Cardiac ventricle fibroblast (primary cell): ENCODE data around the gene NME3. TPM values are rescaled to one million over a fixed set of nuclear protein-coding genes. Genes with fewer than 3 reads are reported as not detected.

Experiments
- total RNA-seq: library from RNA; depleted of rRNA; stranded (reverse); fragments of >200 nt; gene quantifications from 2 replicates; pipeline ENCODE4 v1.2.3, GENCODE V29; 2015

The NME3 gene
- 61.7 and 65.7 TPM in 2 replicates for total RNA-seq

DNA sequence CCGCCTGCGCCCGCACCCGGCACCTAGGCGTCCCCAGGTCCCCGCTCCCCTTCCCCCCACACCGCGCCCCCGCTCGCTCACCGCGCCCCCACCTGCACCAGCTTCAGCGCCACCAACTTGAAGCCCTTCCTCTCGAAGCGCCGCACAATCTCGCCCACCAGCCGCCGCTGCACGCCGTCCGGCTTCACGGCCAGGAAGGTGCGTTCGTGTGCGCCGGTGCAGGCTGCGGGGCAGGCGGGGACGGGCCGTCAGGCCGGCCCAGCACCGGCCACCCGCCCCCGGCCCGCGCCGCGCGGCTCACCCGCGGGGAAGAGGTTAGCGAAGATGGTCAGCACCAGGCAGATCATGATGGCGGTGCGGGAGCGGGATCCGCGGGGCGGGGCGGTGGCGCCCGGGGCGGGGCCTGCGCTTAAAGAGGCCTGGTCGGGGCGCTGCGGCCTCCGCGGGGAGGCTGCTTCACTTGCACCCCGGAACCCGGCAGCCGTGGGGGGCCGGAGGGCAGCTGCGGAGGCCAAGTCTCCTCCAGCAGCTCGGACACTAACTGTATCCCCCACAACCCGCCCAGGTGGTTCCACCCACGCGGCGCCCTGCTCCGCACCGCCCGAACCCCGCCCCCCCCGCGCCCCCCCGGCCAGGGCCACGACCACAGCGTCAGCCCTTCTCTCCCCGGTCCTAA is at the start of gene NME3:
NME3 (minus strand) TSS at position 356 of the 676 bp plus-strand sequence; CDS start at position 347, 9 bp downstream.

DNA sequence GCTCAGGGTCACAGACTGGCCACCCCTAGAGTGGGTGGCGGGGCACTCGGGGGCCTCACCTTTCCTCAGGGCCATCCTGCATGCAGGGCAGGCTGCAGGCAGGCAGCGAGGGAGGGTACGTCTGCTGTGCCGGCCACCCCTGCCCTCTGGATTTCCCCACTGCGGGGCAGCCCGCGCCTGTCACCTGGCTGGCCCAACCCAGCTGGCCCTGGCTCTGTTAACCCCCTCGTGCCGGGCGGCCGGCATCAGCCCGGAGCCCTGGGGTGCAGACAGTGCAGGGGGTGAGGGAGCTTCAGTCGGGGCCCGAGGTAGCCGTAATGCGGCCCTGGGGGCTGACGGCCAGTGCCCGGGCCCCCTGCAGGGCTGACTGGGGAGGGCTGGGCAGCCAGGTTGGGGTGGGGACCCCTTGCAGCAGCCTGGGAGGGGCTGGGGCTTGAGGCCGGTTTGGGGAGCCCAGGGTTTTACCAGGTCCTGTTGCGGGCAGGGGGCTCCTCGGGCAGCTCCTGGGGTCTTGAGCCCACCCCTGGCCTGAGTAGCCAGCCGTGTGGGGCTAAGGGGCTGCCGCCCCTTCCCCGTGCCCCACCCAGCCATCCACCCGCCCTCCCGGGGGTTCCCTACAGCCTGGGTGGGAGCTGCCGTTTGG is 22.4 kb upstream of the NME3 start, which contains the start of gene IGFALS:
IGFALS (minus strand) TSS at position 128 of the 643 bp plus-strand sequence; CDS start at position 75, 53 bp downstream.

DNA sequence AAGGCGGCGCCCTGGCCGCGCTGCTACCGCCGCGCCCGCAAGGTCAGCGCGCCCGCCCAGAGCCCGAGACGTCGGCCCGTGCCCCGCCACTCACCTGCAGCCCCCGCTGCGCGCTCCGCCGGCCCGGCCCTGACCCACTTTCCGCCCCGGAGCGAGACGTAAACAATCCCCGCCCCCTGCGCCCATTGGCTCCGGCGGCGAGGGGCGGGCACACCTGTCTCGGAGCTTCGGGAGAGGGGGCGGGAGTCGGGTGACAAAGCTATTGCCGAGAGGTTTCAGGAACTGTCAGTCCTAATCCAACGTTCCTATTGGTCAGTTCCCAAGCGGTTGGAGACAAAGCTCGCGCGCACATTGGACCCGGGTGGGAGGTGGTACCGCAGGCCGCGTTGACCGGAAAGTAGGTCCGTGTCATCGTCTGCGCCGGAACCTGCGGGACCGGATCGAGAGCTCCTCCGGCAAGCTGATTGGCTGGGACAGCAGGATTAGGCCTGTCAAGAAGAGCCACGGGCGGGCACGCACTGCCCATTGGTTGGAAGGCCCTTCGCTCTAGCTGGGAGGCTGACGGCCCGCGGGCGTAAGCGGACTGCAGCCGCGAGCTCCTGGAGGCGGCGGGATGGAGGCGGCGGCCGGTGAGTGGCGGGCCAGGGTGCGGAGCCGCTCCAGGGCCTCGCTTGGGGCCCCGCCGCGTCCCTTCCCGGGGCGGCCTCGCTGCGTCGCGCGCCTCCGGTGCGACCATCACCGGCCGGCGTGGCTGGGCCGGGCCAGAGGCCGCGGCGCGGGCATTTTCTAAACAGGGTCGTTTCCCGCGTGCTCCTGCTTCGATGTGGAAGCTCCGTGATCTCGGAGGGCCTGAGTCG is 11.3 kb upstream of the NME3 start, which contains the start of the genes NUBP2 and SPSB3:
NUBP2 (plus strand) TSS at position 553 of the 857 bp plus-strand sequence; CDS start at position 614, 61 bp downstream.
SPSB3 (minus strand) TSS at position 164 of the 857 bp plus-strand sequence. CDS start 1,088 bp downstream, outside the sequence.

DNA sequence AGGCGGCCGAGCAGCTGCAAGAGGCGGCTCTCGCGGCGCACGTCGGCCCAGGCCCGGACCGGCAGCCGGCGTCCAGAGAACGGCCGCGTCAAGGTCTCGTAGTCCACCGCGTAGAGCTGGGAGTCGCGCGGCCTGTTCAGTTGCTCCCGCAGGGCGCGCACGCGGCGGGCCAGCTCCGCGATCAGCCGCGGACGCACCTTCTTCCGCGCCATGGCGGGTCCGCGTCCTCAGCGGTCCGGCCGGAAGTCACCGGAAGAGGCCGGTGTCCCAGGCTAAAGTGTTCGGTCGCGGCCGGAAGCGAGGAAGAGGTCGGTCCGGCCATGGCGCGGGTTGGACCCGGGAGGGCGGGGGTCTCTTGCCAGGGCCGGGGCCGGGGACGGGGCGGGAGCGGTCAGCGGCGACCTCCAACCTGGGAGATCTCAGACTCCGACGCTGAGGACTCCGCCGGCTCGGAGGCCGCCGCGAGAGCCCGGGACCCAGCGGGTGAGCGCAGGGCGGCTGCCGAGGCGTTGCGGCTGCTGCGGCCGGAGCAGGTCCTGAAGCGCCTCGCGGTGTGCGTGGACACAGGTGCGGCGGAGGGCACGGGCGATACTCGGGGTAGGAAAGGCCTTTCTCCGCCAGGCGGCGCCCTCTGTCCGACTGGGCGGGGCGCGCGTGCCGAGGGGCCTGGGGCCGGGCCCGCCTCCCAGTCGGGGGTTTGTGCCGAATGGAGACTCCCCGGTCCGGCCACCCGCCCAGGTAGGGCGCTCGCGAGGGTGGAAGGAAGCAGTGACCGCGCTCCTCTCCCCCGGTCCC is 1.8 kb upstream of the NME3 start, which contains the start of gene MRPS34:
MRPS34 (minus strand) TSS at position 227 of the 795 bp plus-strand sequence; CDS start at position 212, 15 bp downstream.

DNA sequence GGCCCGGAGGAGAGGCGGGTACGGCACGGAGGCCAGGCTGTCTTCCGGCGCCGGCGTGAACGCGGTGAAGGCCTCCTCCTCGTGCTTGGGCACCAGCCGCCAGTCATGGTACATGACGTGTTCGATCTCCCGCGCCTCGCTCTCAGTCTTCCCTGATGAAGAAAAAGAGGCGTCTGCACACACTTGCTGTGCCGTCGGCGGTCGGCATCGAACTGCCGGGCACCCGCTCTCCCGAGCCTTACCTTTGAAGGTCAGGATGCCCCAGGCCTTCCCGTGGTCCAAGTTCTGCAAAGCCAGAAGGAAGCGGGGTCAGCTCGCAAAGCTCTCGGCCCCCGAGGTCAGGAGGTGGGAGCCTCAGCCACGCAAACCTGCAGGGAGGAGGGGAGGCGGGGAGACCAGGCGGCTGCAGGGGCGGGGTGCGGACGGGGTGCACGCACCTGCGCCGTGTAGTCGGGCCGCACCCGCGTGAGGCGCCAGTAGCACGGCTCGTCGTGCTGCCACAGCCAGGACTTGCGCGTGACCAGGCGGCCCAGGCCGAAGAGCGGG is 1.1 kb upstream of the NME3 start, which contains the start of gene EME2:
EME2 (plus strand) TSS at position 449 of the 546 bp plus-strand sequence. CDS start 418 bp downstream, outside the sequence.

Other genes starting within 250 kb of the NME3 start
- 16.8 and 20.5 TPM in 2 replicates for gene TMEM204, start 237.9 kb downstream of the NME3 start, total RNA-seq
- 14.6 and 23.7 TPM in 2 replicates for gene IFT140, start 159.5 kb downstream of the NME3 start, total RNA-seq
- gene CRAMP1, start 159.2 kb downstream of the NME3 start, total RNA-seq, result 8.2 and 8.8 TPM in 2 replicates
- gene JPT2, start 93.3 kb downstream of the NME3 start, total RNA-seq, result 24.4 and 30.3 TPM in 2 replicates
- 13.9 and 16.6 TPM in 2 replicates for gene MAPK8IP3, start 65.3 kb downstream of the NME3 start, total RNA-seq
- gene EME2, start 1.3 kb upstream of the NME3 start, total RNA-seq, result 2.6 and 3.7 TPM in 2 replicates
- gene MRPS34, start 1.6 kb upstream of the NME3 start, total RNA-seq, result 83.6 and 89.1 TPM in 2 replicates
- gene SPSB3, start 11.0 kb upstream of the NME3 start, total RNA-seq, result 22.7 and 34.8 TPM in 2 replicates
- 61.6 and 65.2 TPM in 2 replicates for gene NUBP2, start 11.4 kb upstream of the NME3 start, total RNA-seq
- not detected in 2 replicates for gene IGFALS, start 22.2 kb upstream of the NME3 start, total RNA-seq
- gene HAGH, start 55.3 kb upstream of the NME3 start, total RNA-seq, result 13.4 and 28.5 TPM in 2 replicates
- gene FAHD1, start 55.7 kb upstream of the NME3 start, total RNA-seq, result 38.5 and 44.2 TPM in 2 replicates
- gene MEIOB, start 100.6 kb upstream of the NME3 start, total RNA-seq, result not detected in 2 replicates
- not detected in 2 replicates for gene HS3ST6, start 146.9 kb upstream of the NME3 start, total RNA-seq
- 17.0 and 17.8 TPM in 2 replicates for gene MSRB1, start 171.7 kb upstream of the NME3 start, total RNA-seq
- gene RPL3L, start 183.1 kb upstream of the NME3 start, total RNA-seq, result not detected in 2 replicates
- gene NDUFB10, start 188.0 kb upstream of the NME3 start, total RNA-seq, result 198 and 225 TPM in 2 replicates
- gene RPS2, start 193.3 kb upstream of the NME3 start, total RNA-seq, result 2,905 and 3,262 TPM in 2 replicates
- not detected in 2 replicates for gene RNF151, start 195.3 kb upstream of the NME3 start, total RNA-seq
- gene TBL3, start 200.5 kb upstream of the NME3 start, total RNA-seq, result 32.6 and 34.3 TPM in 2 replicates
- not detected in 2 replicates for gene NOXO1, start 209.9 kb upstream of the NME3 start, total RNA-seq
- 14.4 and 17.3 TPM in 2 replicates for gene GFER, start 212.7 kb upstream of the NME3 start, total RNA-seq
- gene SYNGR3, start 218.4 kb upstream of the NME3 start, total RNA-seq, result 0.78 and 4.2 TPM in 2 replicates
- 39.7 and 51.4 TPM in 2 replicates for gene ZNF598, start 238.3 kb upstream of the NME3 start, total RNA-seq
- gene NPW, start 248.2 kb upstream of the NME3 start, total RNA-seq, result 2.9 and 6.9 TPM in 2 replicates